Spleen (tissue), 11 donors: ENCODE results near the gene RAPGEF6. TPM values are rescaled to one million over a fixed set of nuclear protein-coding genes. Genes with fewer than 3 reads are reported as not detected.

Experiments
- DNase-seq: peaks from one replicate; pipeline ENCODE4 v3.0.0-alpha.2; 2020
- H3K27ac ChIP-seq, 8 donors: fragments of 200-600 bp; sonication (generic) in 7 of 8; 1 replicate in 4 of 8; 2 replicates in 4 of 8; pipeline versions ENCODE4 v1.5.0 to v1.8.0; 2016 to 2021; ENCODE audit warnings: inconsistent platforms in 4 of 8, mild to moderate bottlenecking in 4 of 8, moderate library complexity in 1 of 8
- H3K27me3 ChIP-seq, 7 donors: fragments of 200-600 bp; sonication (generic) in 6 of 7; replicated peaks in 1 of 7; 1 replicate in 4 of 7; 2 replicates in 3 of 7; pipeline versions ENCODE4 v1.5.0 to v1.8.0; 2016 to 2021; ENCODE audit warnings: inconsistent platforms in 3 of 7, mild to moderate bottlenecking in 1 of 7
- H3K36me3 ChIP-seq, 6 donors: fragments of 200-600 bp; sonication (generic) in 5 of 6; 1 replicate in 4 of 6; 2 replicates in 2 of 6; pipeline versions ENCODE4 v1.5.0 to v1.8.0; 2016 to 2021; ENCODE audit warnings: inconsistent platforms in 2 of 6
- H3K4me1 ChIP-seq, 6 donors: fragments of 200-600 bp; sonication (generic) in 5 of 6; 1 replicate in 3 of 6; 2 replicates in 3 of 6; pipeline versions ENCODE4 v1.5.0 to v1.8.0; 2016 to 2021; ENCODE audit warnings: inconsistent platforms in 3 of 6
- H3K4me3 ChIP-seq, 8 donors: fragments of 200-600 bp; sonication (generic) in 7 of 8; 1 replicate in 4 of 8; 2 replicates in 4 of 8; pipeline versions ENCODE4 v1.5.0 to v1.8.0; 2016 to 2021; ENCODE audit warnings: inconsistent platforms in 4 of 8, mild to moderate bottlenecking in 4 of 8, moderate library complexity in 2 of 8
- H3K9me3 ChIP-seq, 8 donors: fragments of 200-600 bp; sonication (generic) in 7 of 8; 1 replicate in 4 of 8; 2 replicates in 4 of 8; pipeline versions ENCODE4 v1.5.0 to v1.8.0; 2016 to 2021; ENCODE audit warnings: inconsistent platforms in 4 of 8
- CTCF ChIP-seq, 11 experiments: fragments of 200-600 bp in 7 of 11; fragments of 450-650 bp in 4 of 11; sonication (generic) in 4 of 11; IDR thresholded peaks in 8 of 11; conservative IDR thresholded peaks in 3 of 11; 1 replicate in 7 of 11; 2 replicates in 4 of 11; pipeline versions ENCODE4 v1.4.0 to v1.8.0; 2016 to 2021; ENCODE audit warnings: antibody characterized with exemption in 11 of 11, inconsistent platforms in 4 of 11, mild to moderate bottlenecking in 1 of 11
- POLR2A ChIP-seq, 3 donors: fragments of 450-650 bp; IDR thresholded peaks; one replicate each; pipeline ENCODE4 v1.5.1; 2017; ENCODE audit warnings: antibody characterized with exemption in 3 of 3, mild to moderate bottlenecking in 1 of 3
- POLR2AphosphoS5 ChIP-seq, 3 donors: sonication (generic); formaldehyde crosslinking; IDR thresholded peaks; one replicate each; pipeline ENCODE4 v1.5.1; 2017; ENCODE audit warnings: antibody characterized with exemption in 3 of 3
- WGBS, 5 donors: extraction: QIAGEN DNeasy Blood & Tissue Kit in 3 of 5; methylation state at CpG; one replicate each; pipeline versions ENCODE4 v1.1.5 to v1.1.7; 2013 to 2018; 5-methylcytosine and 5-hydroxymethylcytosine counted together
- intact Hi-C: fragments of 100-400 bp; cut with DNase I; formaldehyde crosslinking; loops from one replicate; pipeline ENCODE4 v1.15.0; 2023; ENCODE audit warnings: low total_unique reads
- polyA plus RNA-seq, 3 donors: library from polyadenylated mRNA; stranded (reverse); fragments of 200-250 nt; gene quantifications; one replicate each; pipeline ENCODE4 v1.2.1, GENCODE V29; 2013
- total RNA-seq, 7 donors: library from RNA; depleted of rRNA in 3 of 7; stranded (reverse); fragments of >200 nt in 3 of 7; fragmentation: NEBNext Ultra II Directional in 4 of 7; extraction: Animal tissue kit (Norgen Biotek cat#: 25700) in 4 of 7; gene quantifications; one replicate each; pipeline versions ENCODE4 v1.1.0 to v1.2.1, GENCODE V29; 2016 to 2021
- donor health status: healthy with polysubstance abuse.
- donor health status: DM: no; HTN: no; CAD: no; lungs with moderate emphysema.
- donor health status: DM: no; HTN: no; CAD: no.
- donor health status: Bipolar disorder and iron deficiency.
- donor health status: healthy.
- donor health status: DM: no; HTN: no; CAD: no.
- donor health status: DM: yes; HTN: yes; CAD: no.

Gene RAPGEF6
- total and polyA plus RNA-seq, 10 donors, result 3.8 to 56.4 (median 43.2) TPM

GRCh38 chr5:131617140-131617822 is 17.7 kb downstream of the RAPGEF6 start:
- Histone ChIP-seq H3K27ac (no peak overlapping the region), H3K36me3 (peaks cover 0 to 5% (median 0%) of the 10 kb centered on the region in 6 donors), H3K4me1 (peaks cover 8 to 65% (median 20%) of the 10 kb centered on the region in 6 donors), H3K27me3 (no peaks in the 10 kb centered on the region), H3K9me3 (no peaks in the 10 kb centered on the region), H3K4me3 (no peak overlapping the region)
- no peak for DNase-seq
- intact Hi-C loops, result no loop called here
- 89 to 93% (median 92%) methylated on average over 11 of the region's 11 CpGs for WGBS, 5 donors
- TF ChIP-seq CTCF (IDR thresholded peaks at IDR 0.05 in 8 of 11, conservative IDR thresholded peaks at IDR 0.05 in 3 of 11) (no peak), POLR2A (IDR thresholded peaks at IDR 0.05) (no peak), POLR2AphosphoS5 (IDR thresholded peaks at IDR 0.05) (no peak)

- no peak for DNase-seq
- H3K36me3 ChIP-seq, result no peaks in the 10 kb centered on the region
- H3K27ac ChIP-seq, result peak overlapping the region in 3 of 8 donors; percentile 21 to 56 (median 34)
- intact Hi-C loops, result no loop called here
- H3K27me3 ChIP-seq, result no peaks in the 10 kb centered on the region
- no peaks in the 10 kb centered on the region for H3K9me3 ChIP-seq
- no peak overlapping the region for H3K4me3 ChIP-seq
- TF ChIP-seq POLR2AphosphoS5 (IDR thresholded peaks at IDR 0.05), result no peak
- peaks cover 8 to 54% (median 20%) of the 10 kb centered on the region in 6 donors for H3K4me1 ChIP-seq
- 35 to 64% (median 45%) methylated on average over 2 of the region's 2 CpGs for WGBS, 5 donors
Measured at GRCh38 chr5:131615957-131616356, 19.1 kb downstream of the RAPGEF6 start.

DNA sequence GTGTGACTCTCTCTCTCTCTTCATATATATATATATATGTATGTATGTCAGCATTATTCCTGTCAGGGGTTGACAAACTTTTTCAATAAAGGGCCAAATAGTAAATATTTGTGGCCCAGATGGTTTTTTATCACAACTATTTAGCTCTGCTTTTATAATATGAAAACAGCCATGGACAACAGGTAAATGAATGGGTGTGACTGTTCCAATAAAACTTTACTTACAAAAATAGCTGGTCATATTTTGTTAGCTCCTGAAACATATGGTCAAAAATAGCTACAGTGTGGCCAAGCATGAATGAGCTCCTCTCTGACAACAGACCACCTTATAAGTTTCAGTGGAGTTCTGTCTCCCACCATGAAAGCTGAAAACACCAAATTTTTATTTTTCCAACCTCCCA is 21.6 kb downstream of the RAPGEF6 start:
- no peak overlapping the region for H3K27ac ChIP-seq
- H3K9me3 ChIP-seq, result no peaks in the 10 kb centered on the region
- DNase-seq, result no peak
- no peak overlapping the region for H3K4me3 ChIP-seq
- H3K36me3 ChIP-seq, result no peaks in the 10 kb centered on the region
- no peaks in the 10 kb centered on the region for H3K27me3 ChIP-seq
- intact Hi-C loops, result no loop called here
- H3K4me1 ChIP-seq, result peaks cover 5 to 51% (median 21%) of the 10 kb centered on the region in 6 donors
- TF ChIP-seq POLR2A (IDR thresholded peaks at IDR 0.05) (no peak), CTCF (IDR thresholded peaks at IDR 0.05 in 8 of 11, conservative IDR thresholded peaks at IDR 0.05 in 3 of 11) (no peak), POLR2AphosphoS5 (IDR thresholded peaks at IDR 0.05) (no peak)

DNA sequence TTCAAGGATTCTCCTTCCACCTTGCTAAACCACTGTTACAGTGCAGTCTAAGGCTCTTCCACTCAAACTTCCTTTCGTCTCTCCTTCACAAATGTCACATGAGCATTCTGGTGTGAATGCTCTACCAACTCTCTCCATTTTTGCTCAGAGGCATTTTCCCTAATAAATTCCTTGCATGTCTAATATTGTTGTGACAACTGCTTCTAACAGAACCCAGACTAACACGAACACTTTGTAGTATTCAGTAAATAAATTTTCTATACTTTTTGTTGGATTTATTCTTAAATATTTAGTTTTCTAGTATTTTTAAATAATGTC is 24.0 kb downstream of the RAPGEF6 start:
- intact Hi-C loops, result no loop called here
- H3K4me3 ChIP-seq, result no peak overlapping the region
- H3K27me3 ChIP-seq, result no peaks in the 10 kb centered on the region
- no peak for TF ChIP-seq POLR2A (IDR thresholded peaks at IDR 0.05)
- TF ChIP-seq POLR2AphosphoS5 (IDR thresholded peaks at IDR 0.05), result no peak
- TF ChIP-seq CTCF (IDR thresholded peaks at IDR 0.05 in 8 of 11, conservative IDR thresholded peaks at IDR 0.05 in 3 of 11), result no peak
- H3K9me3 ChIP-seq, result no peaks in the 10 kb centered on the region
- no peak for DNase-seq
- 93 to 98% (median 95%) methylated on average over 2 of the region's 2 CpGs for WGBS, 5 donors
- H3K27ac ChIP-seq, result no peak overlapping the region
- H3K36me3 ChIP-seq, result no peaks in the 10 kb centered on the region
- H3K4me1 ChIP-seq, result peaks cover 3 to 56% (median 21%) of the 10 kb centered on the region in 6 donors
